ENCODE results near the gene YKT6. TPM values are rescaled to one million over a fixed set of nuclear protein-coding genes. Genes with fewer than 3 reads are reported as not detected.

YKT6 gene
- total and polyA plus RNA-seq, 2 experiments from 2014 or later = 59.8 to 105 TPM

DNA sequence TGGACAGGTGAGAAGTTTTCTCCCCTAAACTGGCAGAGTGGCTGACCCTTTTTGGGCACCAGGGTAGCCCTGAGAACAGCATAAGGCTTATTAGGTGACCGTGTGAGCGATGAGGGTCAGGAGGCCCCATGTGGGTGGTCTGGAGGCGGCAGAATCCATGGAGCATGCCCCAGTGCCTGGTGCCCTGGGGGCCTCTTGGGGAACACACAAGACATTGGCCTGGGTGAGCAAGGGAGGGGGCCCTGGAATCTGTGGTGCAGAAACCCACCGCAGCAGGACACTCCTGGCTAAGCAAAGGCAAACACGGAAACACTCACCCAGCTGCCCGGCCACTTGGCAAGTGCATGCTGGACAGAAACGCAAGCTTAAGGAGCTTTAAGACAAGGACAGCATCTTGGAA is 29.5 kb downstream of the YKT6 start:
- Histone ChIP-seq H3K27me3 (no peaks in the 10 kb centered on the region), H3K4me3 (no peak overlapping the region), H3K4me1 (ENCODE audit: low read depth) (no peaks in the 10 kb centered on the region), H3K36me3 (no peaks in the 10 kb centered on the region), H3K27ac (no peak overlapping the region), H3K9me3 (ENCODE audit: low read depth) (no peaks in the 10 kb centered on the region)
- TF ChIP-seq, protein P1, sequence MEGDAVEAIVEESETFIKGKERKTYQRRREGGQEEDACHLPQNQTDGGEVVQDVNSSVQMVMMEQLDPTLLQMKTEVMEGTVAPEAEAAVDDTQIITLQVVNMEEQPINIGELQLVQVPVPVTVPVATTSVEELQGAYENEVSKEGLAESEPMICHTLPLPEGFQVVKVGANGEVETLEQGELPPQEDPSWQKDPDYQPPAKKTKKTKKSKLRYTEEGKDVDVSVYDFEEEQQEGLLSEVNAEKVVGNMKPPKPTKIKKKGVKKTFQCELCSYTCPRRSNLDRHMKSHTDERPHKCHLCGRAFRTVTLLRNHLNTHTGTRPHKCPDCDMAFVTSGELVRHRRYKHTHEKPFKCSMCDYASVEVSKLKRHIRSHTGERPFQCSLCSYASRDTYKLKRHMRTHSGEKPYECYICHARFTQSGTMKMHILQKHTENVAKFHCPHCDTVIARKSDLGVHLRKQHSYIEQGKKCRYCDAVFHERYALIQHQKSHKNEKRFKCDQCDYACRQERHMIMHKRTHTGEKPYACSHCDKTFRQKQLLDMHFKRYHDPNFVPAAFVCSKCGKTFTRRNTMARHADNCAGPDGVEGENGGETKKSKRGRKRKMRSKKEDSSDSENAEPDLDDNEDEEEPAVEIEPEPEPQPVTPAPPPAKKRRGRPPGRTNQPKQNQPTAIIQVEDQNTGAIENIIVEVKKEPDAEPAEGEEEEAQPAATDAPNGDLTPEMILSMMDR (IDR thresholded peaks at IDR 0.05; ENCODE audit: low read depth, low read length) = no peak
- no peak for DNase-seq (ENCODE audit: low read depth in 1 of 2, low spot score in 1 of 2)

DNA sequence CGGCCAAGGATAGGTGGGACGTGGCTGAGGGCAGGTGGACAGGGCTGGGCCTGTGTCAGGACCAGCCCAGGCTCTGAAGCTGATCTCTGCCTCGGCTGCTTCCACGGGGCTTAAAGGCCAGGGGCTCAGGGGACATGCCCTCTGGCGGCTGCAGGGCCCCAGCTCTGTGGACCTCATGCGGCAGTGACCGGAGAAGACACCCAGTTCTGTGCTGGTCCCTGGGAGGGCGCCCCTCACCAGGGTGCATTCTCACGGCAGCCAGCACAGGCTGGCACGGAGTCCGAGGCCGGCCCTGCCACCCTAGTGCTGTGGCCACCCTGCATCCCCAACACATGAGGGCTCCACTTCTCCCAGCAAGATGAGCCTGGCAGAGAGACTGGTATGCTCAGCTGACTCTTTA is 30.3 kb downstream of the YKT6 start:
- no peaks in the 10 kb centered on the region for H3K36me3 ChIP-seq
- DNase-seq (ENCODE audit: low read depth in 1 of 2, low spot score in 1 of 2) = no peak
- H3K27me3 ChIP-seq = no peaks in the 10 kb centered on the region
- TF ChIP-seq, protein P1 (IDR thresholded peaks at IDR 0.05; ENCODE audit: low read depth, low read length) = no peak
- H3K4me1 ChIP-seq (ENCODE audit: low read depth) = no peaks in the 10 kb centered on the region
- H3K4me3 ChIP-seq = no peak overlapping the region
- H3K27ac ChIP-seq = no peak overlapping the region
- H3K9me3 ChIP-seq (ENCODE audit: low read depth) = no peaks in the 10 kb centered on the region

DNA sequence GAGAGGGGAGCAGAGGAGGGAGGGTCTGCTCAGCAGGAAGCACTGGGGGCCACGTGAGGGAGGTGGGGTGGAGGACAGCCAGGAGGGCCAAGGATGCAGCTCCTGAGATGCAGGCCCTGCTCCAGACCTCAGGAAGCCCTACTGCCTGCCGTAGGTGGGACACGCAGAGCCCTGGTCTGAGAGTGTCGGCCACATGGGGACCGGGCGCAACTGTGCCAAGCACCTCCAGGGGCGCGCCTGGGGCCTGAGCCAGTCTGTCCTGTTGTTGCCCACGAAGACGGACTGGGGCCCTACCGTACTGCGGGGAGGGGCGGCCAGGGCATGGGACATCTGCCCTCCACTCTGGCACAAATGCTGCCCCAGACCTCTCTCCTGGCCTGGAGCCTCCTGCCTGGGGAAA is 31.6 kb downstream of the YKT6 start:
- no peaks in the 10 kb centered on the region for H3K27me3 ChIP-seq
- TF ChIP-seq, protein P1 (IDR thresholded peaks at IDR 0.05; ENCODE audit: low read depth, low read length) = no peak
- H3K27ac ChIP-seq = no peak overlapping the region
- H3K4me1 ChIP-seq (ENCODE audit: low read depth) = no peaks in the 10 kb centered on the region
- DNase-seq (ENCODE audit: low read depth in 1 of 2, low spot score in 1 of 2) = no peak
- H3K36me3 ChIP-seq = no peaks in the 10 kb centered on the region
- no peak overlapping the region for H3K4me3 ChIP-seq
- no peaks in the 10 kb centered on the region for H3K9me3 ChIP-seq (ENCODE audit: low read depth)

DNA sequence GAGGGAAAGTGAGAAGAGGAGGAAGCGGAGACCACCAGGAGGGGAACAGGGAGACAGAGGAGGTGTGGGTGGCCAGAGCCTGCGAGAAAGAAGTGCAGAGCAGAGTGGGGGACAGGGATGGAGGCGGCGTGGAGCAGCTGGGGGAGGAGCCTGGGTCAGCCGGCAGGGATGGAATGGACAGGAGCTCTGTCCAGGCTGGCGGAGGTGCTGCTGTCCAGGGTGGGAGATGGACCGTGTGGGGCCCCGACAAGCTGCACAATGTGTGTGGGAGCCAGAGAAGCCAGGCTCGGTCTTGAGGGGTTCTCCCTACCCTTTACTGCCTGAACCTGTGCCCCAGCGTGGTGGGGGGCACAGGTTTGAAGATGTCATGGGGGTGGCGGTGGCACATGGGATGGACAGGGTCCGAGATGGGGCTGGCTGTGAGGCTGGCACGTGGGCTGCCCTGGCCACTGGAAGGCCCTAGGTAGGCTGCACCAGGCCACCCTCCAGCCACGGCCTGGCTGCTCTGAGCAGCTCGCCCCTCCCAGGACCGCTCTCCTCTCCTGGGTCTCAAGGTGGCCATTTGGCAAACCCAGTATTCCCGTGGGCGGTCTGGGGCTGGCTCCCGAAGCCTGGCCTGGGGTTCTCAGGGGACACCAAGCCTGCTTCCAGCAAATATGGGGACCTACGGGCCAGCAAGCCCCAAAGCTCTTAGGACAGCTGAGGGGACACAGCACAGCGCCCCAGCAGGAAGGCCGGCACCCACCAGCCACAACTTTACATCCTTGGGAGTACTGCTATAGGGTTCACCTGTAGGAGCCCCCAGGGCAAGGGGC is 32.3 kb downstream of the YKT6 start:
- H3K9me3 ChIP-seq (ENCODE audit: low read depth) = no peaks in the 10 kb centered on the region
- TF ChIP-seq, protein P1 (IDR thresholded peaks at IDR 0.05; ENCODE audit: low read depth, low read length) = no peak
- no peaks in the 10 kb centered on the region for H3K36me3 ChIP-seq
- H3K27ac ChIP-seq = no peak overlapping the region
- no peaks in the 10 kb centered on the region for H3K27me3 ChIP-seq
- no peak overlapping the region for H3K4me3 ChIP-seq
- H3K4me1 ChIP-seq (ENCODE audit: low read depth) = no peaks in the 10 kb centered on the region
- no peak for DNase-seq (ENCODE audit: low read depth in 1 of 2, low spot score in 1 of 2)

DNA sequence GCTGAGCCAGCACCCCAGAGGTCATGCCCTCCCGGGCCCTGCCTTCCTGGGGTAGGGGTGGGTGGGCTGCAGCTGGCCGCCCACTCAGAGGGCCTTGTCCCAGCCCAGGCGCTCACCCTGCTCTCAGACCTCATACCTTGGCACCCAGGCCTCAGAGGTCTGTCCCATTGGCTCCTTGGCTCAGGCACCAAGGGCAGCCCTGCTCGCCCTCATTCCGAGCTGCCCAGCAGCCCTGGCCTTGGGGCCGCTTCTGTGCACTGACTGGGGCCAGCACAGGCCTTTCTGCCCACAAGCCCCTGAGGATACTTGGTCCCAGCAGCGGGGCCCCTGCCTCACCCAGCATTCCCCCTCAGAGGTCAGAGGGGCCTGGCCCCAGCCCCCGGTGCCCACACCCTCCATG is 34.3 kb downstream of the YKT6 start:
- no peaks in the 10 kb centered on the region for H3K36me3 ChIP-seq
- TF ChIP-seq, protein P1 (IDR thresholded peaks at IDR 0.05; ENCODE audit: low read depth, low read length) = no peak
- no peak overlapping the region for H3K27ac ChIP-seq
- DNase-seq (ENCODE audit: low read depth in 1 of 2, low spot score in 1 of 2) = no peak
- H3K27me3 ChIP-seq = no peaks in the 10 kb centered on the region
- no peaks in the 10 kb centered on the region for H3K9me3 ChIP-seq (ENCODE audit: low read depth)
- no peak overlapping the region for H3K4me3 ChIP-seq
- H3K4me1 ChIP-seq (ENCODE audit: low read depth) = no peaks in the 10 kb centered on the region
